Tibial nerve (tissue), 4 donors: ENCODE measurements around the gene MTFMT.

Source experiments
- CTCF ChIP-seq, 5 experiments: fragments of 200-600 bp in 3 of 5; fragments of 450-650 bp in 2 of 5; sonication (generic) in 3 of 5; IDR thresholded peaks; one replicate each; pipeline ENCODE4 v1.5.1; 2016 to 2019; ENCODE audit warnings: antibody characterized with exemption in 5 of 5, mild to moderate bottlenecking in 3 of 5, moderate library complexity in 2 of 5
- EP300 ChIP-seq, 2 donors: sonication (generic); formaldehyde crosslinking; IDR thresholded peaks; one replicate each; pipeline ENCODE4 v1.6.1; 2017; ENCODE audit warnings: antibody characterized with exemption in 2 of 2, mild to moderate bottlenecking in 1 of 2
- POLR2A ChIP-seq, 2 donors: fragments of 450-650 bp; IDR thresholded peaks; one replicate each; pipeline ENCODE4 v1.6.1; 2017; ENCODE audit warnings: antibody characterized with exemption in 2 of 2, mild to moderate bottlenecking in 2 of 2, moderate library complexity in 2 of 2

- TF ChIP-seq CTCF (IDR thresholded peaks at IDR 0.05) (no peak), POLR2A (IDR thresholded peaks at IDR 0.05) (no peak), EP300 (IDR thresholded peaks at IDR 0.05) (no peak)
Measured at GRCh38 chr15:64954395-64954794, 75.0 kb downstream of the MTFMT start.
